GM12801 (cell line): Measurements from ENCODE around the gene TMEM63C.

Experiments
- CTCF ChIP-seq: IDR thresholded peaks from one replicate; pipeline ENCODE4 v1.5.1; 2011; ENCODE audit warnings: control low read depth; ENCODE audit not compliant: insufficient read length; ENCODE audit errors: extremely low read depth

The TMEM63C gene

GRCh38 chr14:77267937-77268699, 86.5 kb downstream of the TMEM63C start:
- no peak for TF ChIP-seq CTCF

- no peak for TF ChIP-seq CTCF
Measured at GRCh38 chr14:77268989-77269600, 87.5 kb downstream of the TMEM63C start.

- no peak for TF ChIP-seq CTCF
Measured at GRCh38 chr14:77270361-77271112, 88.9 kb downstream of the TMEM63C start.

GRCh38 chr14:77271113-77271710, 89.6 kb downstream of the TMEM63C start, which contains the start of gene NGB:
Gene NGB, minus strand, starts transcription at chr14:77271206. Its CDS starts 269 bp downstream, at chr14:77270937.
- TF ChIP-seq CTCF = no peak

GRCh38 chr14:77272261-77272660, 90.7 kb downstream of the TMEM63C start:
- no peak for TF ChIP-seq CTCF

- TF ChIP-seq CTCF = no peak
Measured at GRCh38 chr14:77273796-77274195, 92.2 kb downstream of the TMEM63C start.

- no peak for TF ChIP-seq CTCF
Measured at GRCh38 chr14:77275041-77275580, 93.5 kb downstream of the TMEM63C start.
